CD4-positive, CD25-positive, alpha-beta regulatory T cell (primary cell): ENCODE results near the gene PRH2. TPM values are rescaled to one million over a fixed set of nuclear protein-coding genes. Genes with fewer than 3 reads are reported as not detected.
A peak's percentile ranks its signal among the peaks of the same experiment; 100 is the strongest.

Source experiments
- ATAC-seq, 2 donors: fragments of 150-1000 bp; cut with Tn5 transposase; one replicate each; pipeline ENCODE4 v1.10.0; 2021; ENCODE audit warnings: low read depth in 2 of 2, moderate number of reproducible peaks in 2 of 2, moderate library complexity in 1 of 2
- DNase-seq, 3 donors: peaks; one replicate each; pipeline versions ENCODE4 v3.0.0 to v3.0.0-alpha.2; 2012 to 2022; ENCODE audit warnings: mixed read lengths in 1 of 3
- H3K27ac ChIP-seq: one replicate; pipeline ENCODE4 v1.7.0; 2013; ENCODE audit warnings: mild to moderate bottlenecking, low read length; ENCODE audit not compliant: insufficient read depth, poor library complexity, severe bottlenecking
- H3K27me3 ChIP-seq: one replicate; pipeline ENCODE4 v1.7.0; 2013; ENCODE audit warnings: low read length; ENCODE audit not compliant: control insufficient read depth, insufficient read depth
- H3K36me3 ChIP-seq: one replicate; pipeline ENCODE4 v1.7.0; 2013; ENCODE audit warnings: mild to moderate bottlenecking, low read length, moderate library complexity; ENCODE audit not compliant: control insufficient read depth, insufficient read depth
- H3K4me1 ChIP-seq: 2 replicates; pipeline ENCODE4 v1.7.0; 2013; ENCODE audit warnings: mild to moderate bottlenecking, low read length; ENCODE audit not compliant: insufficient read depth, control insufficient read depth, poor library complexity, severe bottlenecking
- H3K4me3 ChIP-seq: one replicate; pipeline ENCODE4 v1.7.0; 2013; ENCODE audit warnings: low read depth, mild to moderate bottlenecking, low read length, moderate library complexity
- H3K9me3 ChIP-seq, 2 experiments: 1 replicate in 1 of 2; 2 replicates in 1 of 2; pipeline ENCODE4 v1.7.0; 2013; ENCODE audit warnings: low read length in 2 of 2, mild to moderate bottlenecking in 1 of 2, moderate library complexity in 1 of 2; ENCODE audit not compliant: control insufficient read depth in 2 of 2
- H3K27ac Mint-ChIP-seq, 3 donors: one replicate each; pipeline ENCODE4 v1.8.0; 2020 to 2022; ENCODE audit warnings: mild to moderate bottlenecking in 3 of 3, mixed read lengths in 3 of 3, moderate library complexity in 2 of 3
- H3K27me3 Mint-ChIP-seq: one replicate; pipeline ENCODE4 v1.8.0; 2022; ENCODE audit warnings: mild to moderate bottlenecking, mixed read lengths
- H3K36me3 Mint-ChIP-seq: one replicate; pipeline ENCODE4 v1.8.0; 2020; ENCODE audit warnings: mixed read lengths
- H3K4me1 Mint-ChIP-seq, 4 donors: one replicate each; pipeline ENCODE4 v1.8.0; 2020 to 2022; ENCODE audit warnings: mixed read lengths in 4 of 4, mild to moderate bottlenecking in 1 of 4
- H3K4me3 Mint-ChIP-seq, 4 donors: one replicate each; pipeline ENCODE4 v1.8.0; 2020 to 2022; ENCODE audit warnings: mild to moderate bottlenecking in 4 of 4, mixed read lengths in 4 of 4, moderate library complexity in 3 of 4
- H3K9me3 Mint-ChIP-seq, 7 donors: one replicate each; pipeline ENCODE4 v1.8.0; 2020 to 2022; ENCODE audit warnings: mixed read lengths in 7 of 7, mild to moderate bottlenecking in 3 of 7, moderate library complexity in 2 of 7
- polyA plus RNA-seq, 4 donors: library from polyadenylated mRNA; unstranded; fragments of 300-500 nt; fragmentation: Illumina TruSeq; gene quantifications; one replicate each; pipeline ENCODE4 v1.2.3, GENCODE V29; 2021
- total RNA-seq: library from RNA; stranded (reverse); gene quantifications from one replicate; pipeline ENCODE4 v1.2.3, GENCODE V29; 2022

The PRH2 gene
- total and polyA plus RNA-seq, 5 donors from 2014 or later = not detected

GRCh38 chr12:10960211-10960610 is 31.2 kb downstream of the PRH2 start:
- H3K9me3 ChIP-seq = no peaks in the 10 kb centered on the region
- Mint-ChIP-seq H3K36me3 (peaks cover 31% of the 10 kb centered on the region), H3K27me3 (peaks cover 6% of the 10 kb centered on the region), H3K27ac (peak overlapping the region in 2 of 3 donors; percentile 6 to 69), H3K4me3 (peak overlapping the region in 1 of 4 donors; percentile 6), H3K9me3 (peaks cover 3 to 12% (median 6%) of the 10 kb centered on the region in 7 donors), H3K4me1 (peaks cover 20 to 52% (median 39%) of the 10 kb centered on the region in 4 donors)
- H3K27ac ChIP-seq = no peak overlapping the region
- H3K4me1 ChIP-seq = peaks cover 8% of the 10 kb centered on the region
- DNase-seq (peak in 2 of 3 donors; percentile 36 to 48), ATAC-seq (peak; percentile 56 to 58)
- H3K36me3 ChIP-seq = no peaks in the 10 kb centered on the region
- H3K4me3 ChIP-seq = no peak overlapping the region
- no peaks in the 10 kb centered on the region for H3K27me3 ChIP-seq

GRCh38 chr12:10965476-10965875 is 36.4 kb downstream of the PRH2 start:
- H3K36me3 ChIP-seq = no peaks in the 10 kb centered on the region
- Mint-ChIP-seq H3K36me3 (peaks cover 12% of the 10 kb centered on the region), H3K27ac (no peak overlapping the region), H3K4me3 (no peak overlapping the region), H3K9me3 (peaks cover 0 to 2% (median 0%) of the 10 kb centered on the region in 7 donors), H3K4me1 (peaks cover 11 to 17% (median 15%) of the 10 kb centered on the region in 4 donors), H3K27me3 (no peaks in the 10 kb centered on the region)
- no peaks in the 10 kb centered on the region for H3K27me3 ChIP-seq
- peaks cover 6% of the 10 kb centered on the region for H3K4me1 ChIP-seq
- no peak overlapping the region for H3K27ac ChIP-seq
- DNase-seq (no peak), ATAC-seq (no peak)
- H3K4me3 ChIP-seq = no peak overlapping the region
- no peaks in the 10 kb centered on the region for H3K9me3 ChIP-seq

- Mint-ChIP-seq H3K27me3 (no peaks in the 10 kb centered on the region), H3K27ac (no peak overlapping the region), H3K4me3 (no peak overlapping the region), H3K36me3 (peaks cover 12% of the 10 kb centered on the region), H3K4me1 (peaks cover 4 to 10% (median 7%) of the 10 kb centered on the region in 4 donors), H3K9me3 (peaks cover 0 to 2% (median 0%) of the 10 kb centered on the region in 7 donors)
- H3K9me3 ChIP-seq = no peaks in the 10 kb centered on the region
- H3K4me1 ChIP-seq = no peaks in the 10 kb centered on the region
- no peak overlapping the region for H3K27ac ChIP-seq
- ATAC-seq (no peak), DNase-seq (no peak)
- H3K4me3 ChIP-seq = no peak overlapping the region
- H3K36me3 ChIP-seq = no peaks in the 10 kb centered on the region
- H3K27me3 ChIP-seq = no peaks in the 10 kb centered on the region
Observed at GRCh38 chr12:10966314-10966713, 37.3 kb downstream of the PRH2 start.

GRCh38 chr12:10967409-10967808 is 38.4 kb downstream of the PRH2 start:
- no peak overlapping the region for H3K4me3 Mint-ChIP-seq
- H3K4me1 Mint-ChIP-seq = peaks cover 0 to 5% (median 2%) of the 10 kb centered on the region in 4 donors
- Histone ChIP-seq H3K36me3 (no peaks in the 10 kb centered on the region), H3K9me3 (no peaks in the 10 kb centered on the region), H3K4me1 (no peaks in the 10 kb centered on the region), H3K27me3 (no peaks in the 10 kb centered on the region), H3K4me3 (no peak overlapping the region), H3K27ac (no peak overlapping the region)
- H3K27me3 Mint-ChIP-seq = no peaks in the 10 kb centered on the region
- H3K27ac Mint-ChIP-seq = no peak overlapping the region
- DNase-seq (no peak), ATAC-seq (no peak)
- H3K36me3 Mint-ChIP-seq = peaks cover 10% of the 10 kb centered on the region
- peaks cover 0 to under 1% (median 0%) of the 10 kb centered on the region in 7 donors for H3K9me3 Mint-ChIP-seq

GRCh38 chr12:10968765-10969456 is 39.9 kb downstream of the PRH2 start:
- Histone ChIP-seq H3K4me3 (no peak overlapping the region), H3K4me1 (no peaks in the 10 kb centered on the region), H3K9me3 (no peaks in the 10 kb centered on the region), H3K27ac (no peak overlapping the region), H3K36me3 (peaks cover 5% of the 10 kb centered on the region), H3K27me3 (no peaks in the 10 kb centered on the region)
- no peaks in the 10 kb centered on the region for H3K9me3 Mint-ChIP-seq
- ATAC-seq (no peak), DNase-seq (no peak)
- no peaks in the 10 kb centered on the region for H3K27me3 Mint-ChIP-seq
- peak overlapping the region in 1 of 3 donors; percentile 15 for H3K27ac Mint-ChIP-seq
- no peak overlapping the region for H3K4me3 Mint-ChIP-seq
- peaks cover 0 to 11% (median 4%) of the 10 kb centered on the region in 4 donors for H3K4me1 Mint-ChIP-seq
- peaks cover 15% of the 10 kb centered on the region for H3K36me3 Mint-ChIP-seq

- Histone ChIP-seq H3K4me3 (no peak overlapping the region), H3K27ac (no peak overlapping the region), H3K4me1 (no peaks in the 10 kb centered on the region), H3K27me3 (no peaks in the 10 kb centered on the region), H3K36me3 (peaks cover 5% of the 10 kb centered on the region), H3K9me3 (no peaks in the 10 kb centered on the region)
- ATAC-seq (no peak), DNase-seq (no peak)
- Mint-ChIP-seq H3K27me3 (peaks cover 4% of the 10 kb centered on the region), H3K27ac (no peak overlapping the region), H3K4me3 (no peak overlapping the region), H3K36me3 (peaks cover 6% of the 10 kb centered on the region), H3K9me3 (peaks cover 0 to 2% (median 0%) of the 10 kb centered on the region in 7 donors), H3K4me1 (peaks cover 11 to 33% (median 26%) of the 10 kb centered on the region in 4 donors)
Observed at GRCh38 chr12:10974965-10975364, 45.9 kb downstream of the PRH2 start.

GRCh38 chr12:10982244-10982643 is 53.2 kb downstream of the PRH2 start:
- no peaks in the 10 kb centered on the region for H3K27me3 ChIP-seq
- H3K36me3 ChIP-seq = no peaks in the 10 kb centered on the region
- no peaks in the 10 kb centered on the region for H3K9me3 ChIP-seq
- Mint-ChIP-seq H3K27ac (no peak overlapping the region), H3K27me3 (no peaks in the 10 kb centered on the region), H3K9me3 (no peaks in the 10 kb centered on the region), H3K4me3 (peak overlapping the region in 2 of 4 donors; percentile 5 to 16), H3K36me3 (no peaks in the 10 kb centered on the region), H3K4me1 (peaks cover 11 to 56% (median 41%) of the 10 kb centered on the region in 4 donors)
- H3K4me1 ChIP-seq = peaks cover 17% of the 10 kb centered on the region
- no peak overlapping the region for H3K27ac ChIP-seq
- peak overlapping the region; percentile 61 for H3K4me3 ChIP-seq
- DNase-seq (peak in 2 of 3 donors; percentile 81 to 82), ATAC-seq (peak; percentile 73 to 85)
